DND-41 (cell line): ENCODE data around the gene KCND1.

Source experiments
- ATAC-seq: fragments of 200-7000 bp; cut with Tn5 transposase; 3 replicates; pipeline ENCODE4 v1.9.1; 2021; ENCODE audit warnings: low read depth; ENCODE audit not compliant: insufficient read depth
- DNase-seq: peaks from one replicate; pipeline ENCODE4 v3.0.0-alpha.2; 2020
- H2AFZ ChIP-seq: 2 replicates; pipeline ENCODE4 v1.6.0; 2012; ENCODE audit warnings: low read depth, low read length
- H3K27ac ChIP-seq: 2 replicates; pipeline ENCODE4 v1.5.1; 2012; ENCODE audit warnings: low read length, inconsistent platforms
- H3K27me3 ChIP-seq: fragments of 200-600 bp; sonication (generic); 2 replicates; pipeline ENCODE4 v1.6.0; 2012; ENCODE audit warnings: low read length, mild to moderate bottlenecking, inconsistent platforms; ENCODE audit not compliant: insufficient read depth, poor library complexity
- H3K36me3 ChIP-seq: 2 replicates; pipeline ENCODE4 v1.5.1; 2012; ENCODE audit warnings: low read length, inconsistent platforms; ENCODE audit not compliant: insufficient read depth
- H3K4me1 ChIP-seq: 2 replicates; pipeline ENCODE4 v1.5.1; 2012; ENCODE audit warnings: mild to moderate bottlenecking, low read length; ENCODE audit not compliant: insufficient read depth
- H3K4me2 ChIP-seq: 2 replicates; pipeline ENCODE4 v1.6.0; 2012; ENCODE audit warnings: mild to moderate bottlenecking, moderate library complexity, low read length, inconsistent platforms; ENCODE audit not compliant: insufficient read depth
- H3K4me3 ChIP-seq, 2 experiments: fragments of 200-600 bp in 1 of 2; shearing (Covaris generic) in 1 of 2; 2 replicates each; pipeline ENCODE4 v1.5.1; 2012 to 2016; ENCODE audit warnings: inconsistent platforms in 2 of 2, low read length in 2 of 2, mild to moderate bottlenecking in 2 of 2, low read depth in 1 of 2, moderate library complexity in 1 of 2
- H3K79me2 ChIP-seq: 2 replicates; pipeline ENCODE4 v1.6.0; 2012; ENCODE audit warnings: low read length, inconsistent platforms; ENCODE audit not compliant: insufficient read depth
- H3K9ac ChIP-seq: 2 replicates; pipeline ENCODE4 v1.6.0; 2012; ENCODE audit warnings: low read depth, mild to moderate bottlenecking, inconsistent platforms, low read length, moderate library complexity
- H3K9me3 ChIP-seq: 2 replicates; pipeline ENCODE4 v1.5.1; 2012; ENCODE audit warnings: low read length, moderate library complexity, mild to moderate bottlenecking, inconsistent platforms; ENCODE audit not compliant: insufficient read depth, severe bottlenecking
- H4K20me1 ChIP-seq: 2 replicates; pipeline ENCODE4 v1.6.0; 2012; ENCODE audit warnings: low read length; ENCODE audit not compliant: insufficient read depth
- CTCF ChIP-seq: IDR thresholded peaks from 2 replicates; pipeline ENCODE4 v1.5.1; 2012; ENCODE audit warnings: borderline replicate concordance, low read length, moderate library complexity, mild to moderate bottlenecking; ENCODE audit not compliant: poor library complexity, severe bottlenecking; ENCODE audit errors: extremely low read depth
- EZH2 ChIP-seq: IDR thresholded peaks from 3 replicates; pipeline ENCODE4 v1.6.1; 2012; ENCODE audit warnings: borderline replicate concordance, low read depth, mild to moderate bottlenecking, moderate library complexity, low read length, inconsistent platforms; ENCODE audit not compliant: severe bottlenecking

Gene KCND1

DNA sequence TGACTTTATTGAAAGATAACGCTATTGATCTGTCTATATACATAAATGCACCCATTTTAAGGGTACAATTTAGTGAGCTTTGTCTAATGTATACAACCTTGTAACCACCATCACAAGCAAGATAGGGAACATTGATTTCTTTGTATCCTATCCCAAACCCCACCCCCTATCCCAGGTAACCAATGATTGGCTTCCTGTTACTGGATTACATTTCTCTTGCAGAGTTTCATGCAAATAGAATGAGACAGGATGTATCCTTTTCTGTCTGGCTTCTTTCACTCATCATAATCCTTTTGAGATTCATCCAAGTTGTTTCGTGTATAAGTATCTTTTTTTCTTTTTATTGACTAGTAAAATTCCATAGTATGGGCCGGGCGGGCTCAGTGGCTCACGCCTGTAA is 32.1 kb upstream of the KCND1 start:
- H4K20me1 ChIP-seq: no peaks in the 10 kb centered on the region; the same call in 1 of the 2 replicates
- no peak overlapping the region for H3K4me3 ChIP-seq
- no peaks in the 10 kb centered on the region for H3K9me3 ChIP-seq
- DNase-seq (no peak), ATAC-seq (no peak)
- H2AFZ ChIP-seq: no peak overlapping the region
- no peak overlapping the region for H3K4me2 ChIP-seq
- H3K36me3 ChIP-seq: peaks cover 17% of the 10 kb centered on the region
- H3K4me1 ChIP-seq: peaks cover 22% of the 10 kb centered on the region
- H3K9ac ChIP-seq: no peak overlapping the region
- TF ChIP-seq CTCF (no peak), EZH2 (no peak)
- H3K79me2 ChIP-seq: peaks cover 19% of the 10 kb centered on the region
- no peaks in the 10 kb centered on the region for H3K27me3 ChIP-seq
- H3K27ac ChIP-seq: no peak overlapping the region

GRCh38 chrX:49002091-49002935 is 30.7 kb upstream of the KCND1 start, which contains the start of gene GRIPAP1:
Gene GRIPAP1 (minus strand): TSS chrX:49002264. CDS start chrX:49002229, 35 bp downstream.
- H3K27me3 ChIP-seq: no peaks in the 10 kb centered on the region
- H3K4me2 ChIP-seq: peak within 1 kb of the TSS; percentile 84
- TF ChIP-seq EZH2: no peak
- no peak for TF ChIP-seq CTCF
- H3K9me3 ChIP-seq: no peaks in the 10 kb centered on the region
- H4K20me1 ChIP-seq: peaks cover 5% of the 10 kb centered on the region
- peak within 1 kb of the TSS; percentile 76 for H2AFZ ChIP-seq
- peak within 1 kb of the TSS; percentile 97 for H3K27ac ChIP-seq
- H3K9ac ChIP-seq: peak within 1 kb of the TSS; percentile 85
- peaks cover 22% of the 10 kb centered on the region for H3K4me1 ChIP-seq
- peaks cover 19% of the 10 kb centered on the region for H3K79me2 ChIP-seq
- DNase-seq: peak; percentile 86
- ATAC-seq: peak; percentile 79
- peaks cover 30% of the 10 kb centered on the region for H3K36me3 ChIP-seq
- H3K4me3 ChIP-seq: peak within 1 kb of the TSS; percentile 84 to 92; a peak in 3 of 4 replicates

- H3K4me1 ChIP-seq: peaks cover 22% of the 10 kb centered on the region
- TF ChIP-seq CTCF (no peak), EZH2 (no peak)
- peaks cover 38% of the 10 kb centered on the region for H3K36me3 ChIP-seq
- H3K27me3 ChIP-seq: no peaks in the 10 kb centered on the region
- peak overlapping the region; percentile 84 to 92; a peak in 3 of 4 replicates for H3K4me3 ChIP-seq
- peak; percentile 64 for ATAC-seq
- H3K4me2 ChIP-seq: peak overlapping the region; percentile 84
- H3K79me2 ChIP-seq: peaks cover 19% of the 10 kb centered on the region
- peaks cover 9% of the 10 kb centered on the region for H4K20me1 ChIP-seq
- H3K9ac ChIP-seq: peak overlapping the region; percentile 85
- no peaks in the 10 kb centered on the region for H3K9me3 ChIP-seq
- peak overlapping the region; percentile 97 for H3K27ac ChIP-seq
- H2AFZ ChIP-seq: peak overlapping the region; percentile 76
- DNase-seq: peak; percentile 72
Measured at GRCh38 chrX:49001521-49002090, 30.0 kb upstream of the KCND1 start.
